Measurements from ENCODE around the gene DTX1.
"Not testable (repeated sequence)": the region's sequence is repeated elsewhere in the genome, so short reads cannot be mapped to it uniquely, and the experiment has no call there.

The DTX1 gene

DNA sequence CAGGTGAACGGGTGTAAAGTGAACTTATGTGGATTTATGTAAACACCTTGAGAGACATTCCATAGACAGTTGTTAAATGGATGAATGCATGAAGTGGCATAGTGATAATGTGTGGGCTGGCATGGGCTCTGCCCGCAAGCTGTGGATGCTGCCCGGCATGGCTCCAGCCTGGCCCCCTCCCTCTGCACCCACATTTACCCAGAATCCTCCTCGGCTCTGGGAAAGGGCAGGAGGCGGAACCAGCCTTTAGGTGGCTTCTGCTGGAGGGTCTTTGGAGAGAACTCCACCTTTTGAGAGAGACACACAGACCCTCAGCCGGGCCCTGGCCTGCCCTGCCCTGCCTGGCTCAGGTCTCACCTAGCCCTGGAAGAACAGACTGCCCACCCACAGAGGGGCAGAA lies 60.3 kb downstream of the DTX1 start:
- H3K9me2 ChIP-seq (replicated peaks; ENCODE audit: control insufficient read depth, low read length), result no peaks in the 10 kb centered on the region
- peaks cover 20% of the 10 kb centered on the region for H3K4me1 ChIP-seq (ENCODE audit: control insufficient read depth, low read length)
- H3K27me3 ChIP-seq (ENCODE audit: control insufficient read depth, low read length), result no peaks in the 10 kb centered on the region
- peaks cover 1% of the 10 kb centered on the region for H3K36me3 ChIP-seq (ENCODE audit: control insufficient read depth, low read length)
- H3K4me2 ChIP-seq (ENCODE audit: low read length), result no peak overlapping the region
- no peaks in the 10 kb centered on the region for H3K9me3 ChIP-seq (ENCODE audit: control insufficient read depth, insufficient read depth, low read length)
- H3K79me2 ChIP-seq (ENCODE audit: control insufficient read depth, low read length), result no peaks in the 10 kb centered on the region
- TF ChIP-seq, protein P1, sequence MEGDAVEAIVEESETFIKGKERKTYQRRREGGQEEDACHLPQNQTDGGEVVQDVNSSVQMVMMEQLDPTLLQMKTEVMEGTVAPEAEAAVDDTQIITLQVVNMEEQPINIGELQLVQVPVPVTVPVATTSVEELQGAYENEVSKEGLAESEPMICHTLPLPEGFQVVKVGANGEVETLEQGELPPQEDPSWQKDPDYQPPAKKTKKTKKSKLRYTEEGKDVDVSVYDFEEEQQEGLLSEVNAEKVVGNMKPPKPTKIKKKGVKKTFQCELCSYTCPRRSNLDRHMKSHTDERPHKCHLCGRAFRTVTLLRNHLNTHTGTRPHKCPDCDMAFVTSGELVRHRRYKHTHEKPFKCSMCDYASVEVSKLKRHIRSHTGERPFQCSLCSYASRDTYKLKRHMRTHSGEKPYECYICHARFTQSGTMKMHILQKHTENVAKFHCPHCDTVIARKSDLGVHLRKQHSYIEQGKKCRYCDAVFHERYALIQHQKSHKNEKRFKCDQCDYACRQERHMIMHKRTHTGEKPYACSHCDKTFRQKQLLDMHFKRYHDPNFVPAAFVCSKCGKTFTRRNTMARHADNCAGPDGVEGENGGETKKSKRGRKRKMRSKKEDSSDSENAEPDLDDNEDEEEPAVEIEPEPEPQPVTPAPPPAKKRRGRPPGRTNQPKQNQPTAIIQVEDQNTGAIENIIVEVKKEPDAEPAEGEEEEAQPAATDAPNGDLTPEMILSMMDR (IDR thresholded peaks at IDR 0.05; ENCODE audit: low read depth, low read length, poor library complexity, severe bottlenecking), result no peak
- TF ChIP-seq EZH2phosphoT487 (IDR thresholded peaks at IDR 0.05; ENCODE audit: borderline replicate concordance, low read length), result no peak
- no peak overlapping the region for H3K27ac ChIP-seq (ENCODE audit: low read depth, low read length)
- H3K4me3 ChIP-seq (ENCODE audit: low read length), result no peak overlapping the region
- no peaks in the 10 kb centered on the region for H3F3A ChIP-seq (ENCODE audit: control insufficient read depth, insufficient read depth)
- no peaks in the 10 kb centered on the region for H4K20me1 ChIP-seq (ENCODE audit: control insufficient read depth, insufficient read depth, low read depth, low read length)

DNA sequence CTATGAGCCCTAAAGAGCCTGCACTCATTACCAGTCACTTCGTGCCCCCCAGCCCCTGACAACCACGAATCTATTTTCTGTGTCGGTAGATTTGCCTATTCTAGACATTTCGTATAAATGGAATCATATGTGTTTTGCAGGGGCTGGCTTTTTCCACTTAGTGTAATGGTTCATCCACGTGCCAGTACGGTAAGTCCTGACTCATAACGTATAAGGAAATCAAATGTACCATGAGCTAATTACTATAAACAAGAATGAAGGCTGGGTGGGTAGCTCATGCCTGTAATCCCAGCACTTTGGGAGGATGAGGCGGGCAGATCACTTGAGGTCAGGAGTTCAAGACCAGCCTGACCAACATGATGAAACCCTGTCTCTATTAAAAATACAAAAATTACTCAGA lies 61.2 kb downstream of the DTX1 start:
- not testable (repeated sequence) for H3K9me3 ChIP-seq (ENCODE audit: control insufficient read depth, insufficient read depth, low read length); H3K79me2 ChIP-seq (ENCODE audit: control insufficient read depth, low read length); H3K27me3 ChIP-seq (ENCODE audit: control insufficient read depth, low read length); H3K4me2 ChIP-seq (ENCODE audit: low read length); H4K20me1 ChIP-seq (ENCODE audit: control insufficient read depth, insufficient read depth, low read depth, low read length); H3K27ac ChIP-seq (ENCODE audit: low read depth, low read length); H3F3A ChIP-seq (ENCODE audit: control insufficient read depth, insufficient read depth); H3K36me3 ChIP-seq (ENCODE audit: control insufficient read depth, low read length); H3K9me2 ChIP-seq (replicated peaks; ENCODE audit: control insufficient read depth, low read length); H3K4me3 ChIP-seq (ENCODE audit: low read length)
- H3K4me1 ChIP-seq (ENCODE audit: control insufficient read depth, low read length), result peaks cover 28% of the 10 kb centered on the region

DNA sequence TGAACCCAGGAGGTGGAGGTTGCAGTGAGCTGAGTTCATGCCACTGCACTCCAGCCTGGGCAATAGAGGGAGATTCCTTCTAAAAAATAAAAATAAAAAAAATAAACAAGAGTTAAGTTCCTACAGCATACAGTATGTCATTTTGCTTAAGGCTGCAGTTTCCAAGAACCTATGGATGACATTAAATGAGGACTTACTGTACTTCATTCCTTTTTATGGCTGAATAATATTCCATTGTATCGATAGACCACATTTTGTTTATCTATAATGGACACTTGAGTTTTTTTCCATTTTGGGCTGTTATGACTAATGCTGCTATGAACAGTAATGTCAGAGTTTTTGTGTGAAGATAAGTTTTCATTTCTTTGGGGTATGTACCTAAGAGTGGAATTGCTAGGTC lies 61.6 kb downstream of the DTX1 start:
- H3K9me3 ChIP-seq (ENCODE audit: control insufficient read depth, insufficient read depth, low read length), result no peaks in the 10 kb centered on the region
- no peaks in the 10 kb centered on the region for H3F3A ChIP-seq (ENCODE audit: control insufficient read depth, insufficient read depth)
- H3K36me3 ChIP-seq (ENCODE audit: control insufficient read depth, low read length), result peaks cover 7% of the 10 kb centered on the region
- H3K27ac ChIP-seq (ENCODE audit: low read depth, low read length), result no peak overlapping the region
- H3K9me2 ChIP-seq (replicated peaks; ENCODE audit: control insufficient read depth, low read length), result no peaks in the 10 kb centered on the region
- H4K20me1 ChIP-seq (ENCODE audit: control insufficient read depth, insufficient read depth, low read depth, low read length), result no peaks in the 10 kb centered on the region
- H3K4me2 ChIP-seq (ENCODE audit: low read length), result no peak overlapping the region
- no peaks in the 10 kb centered on the region for H3K27me3 ChIP-seq (ENCODE audit: control insufficient read depth, low read length)
- no peaks in the 10 kb centered on the region for H3K79me2 ChIP-seq (ENCODE audit: control insufficient read depth, low read length)
- H3K4me1 ChIP-seq (ENCODE audit: control insufficient read depth, low read length), result peaks cover 31% of the 10 kb centered on the region
- H3K4me3 ChIP-seq (ENCODE audit: low read length), result no peak overlapping the region
- TF ChIP-seq, protein P1 (IDR thresholded peaks at IDR 0.05; ENCODE audit: low read depth, low read length, poor library complexity, severe bottlenecking), result no peak
- no peak for TF ChIP-seq EZH2phosphoT487 (IDR thresholded peaks at IDR 0.05; ENCODE audit: borderline replicate concordance, low read length)

DNA sequence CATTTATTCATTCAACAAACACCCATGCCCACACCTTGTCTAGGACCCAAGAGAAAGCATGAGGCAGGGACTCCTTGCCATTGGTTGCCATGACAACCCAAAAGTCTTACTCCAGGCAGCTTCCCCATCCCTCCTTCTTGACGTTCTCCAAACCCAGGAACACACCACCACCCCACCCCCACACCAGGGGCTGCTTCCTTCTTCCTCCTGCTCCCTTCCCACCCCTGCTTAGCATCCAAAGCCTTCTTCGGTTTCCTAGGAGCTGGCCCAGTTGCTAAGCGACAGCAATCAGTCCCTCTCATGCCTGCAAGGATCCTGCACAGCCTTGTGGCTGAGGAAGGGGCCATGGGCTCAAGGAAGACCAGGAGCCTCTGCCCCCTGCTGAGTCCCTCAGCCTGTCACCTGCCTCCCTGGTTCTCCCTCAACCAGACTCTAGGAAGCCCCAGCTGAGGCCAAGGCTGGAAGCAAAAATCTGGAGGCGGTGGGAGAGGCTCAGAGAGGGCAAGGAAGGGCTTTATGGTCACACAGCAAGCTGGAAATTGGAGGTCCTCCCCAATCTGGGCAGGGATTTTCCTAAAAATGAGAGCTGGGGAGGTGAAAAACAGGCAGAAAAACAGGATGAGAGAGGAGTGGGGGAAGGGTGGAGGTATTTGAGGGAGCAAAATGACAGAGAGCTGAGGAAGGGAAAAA lies 63.6 kb downstream of the DTX1 start:
- H3K27ac ChIP-seq (ENCODE audit: low read depth, low read length), result 0 out of 2 replicates have a peak overlapping the region, but pooled peaks have one; percentile 18
- H3K4me3 ChIP-seq (ENCODE audit: low read length), result no peak overlapping the region
- H3K4me1 ChIP-seq (ENCODE audit: control insufficient read depth, low read length), result peaks cover 31% of the 10 kb centered on the region
- H3K9me2 ChIP-seq (replicated peaks; ENCODE audit: control insufficient read depth, low read length), result no peaks in the 10 kb centered on the region
- no peaks in the 10 kb centered on the region for H3F3A ChIP-seq (ENCODE audit: control insufficient read depth, insufficient read depth)
- H3K27me3 ChIP-seq (ENCODE audit: control insufficient read depth, low read length), result no peaks in the 10 kb centered on the region
- H3K36me3 ChIP-seq (ENCODE audit: control insufficient read depth, low read length), result peaks cover 25% of the 10 kb centered on the region
- no peaks in the 10 kb centered on the region for H4K20me1 ChIP-seq (ENCODE audit: control insufficient read depth, insufficient read depth, low read depth, low read length)
- H3K9me3 ChIP-seq (ENCODE audit: control insufficient read depth, insufficient read depth, low read length), result no peaks in the 10 kb centered on the region
- TF ChIP-seq, protein P1 (IDR thresholded peaks at IDR 0.05; ENCODE audit: low read depth, low read length, poor library complexity, severe bottlenecking), result no peak
- TF ChIP-seq EZH2phosphoT487 (IDR thresholded peaks at IDR 0.05; ENCODE audit: borderline replicate concordance, low read length), result no peak
- no peaks in the 10 kb centered on the region for H3K79me2 ChIP-seq (ENCODE audit: control insufficient read depth, low read length)
- peak overlapping the region; percentile 65; the same call in 1 of the 2 replicates for H3K4me2 ChIP-seq (ENCODE audit: low read length)
